OCI-LY7 (cell line): ENCODE measurements around the gene TAOK3.

Experiments used
- CTCF ChIP-seq: fragments of 200-600 bp; sonication (generic); conservative IDR thresholded peaks from 2 replicates; pipeline ENCODE4 v1.5.1; 2014; ENCODE audit warnings: mild to moderate bottlenecking, antibody characterized with exemption, low read length, moderate library complexity, mixed read lengths
- EZH2phosphoT487 ChIP-seq: fragments of 200-600 bp; sonication (generic); IDR thresholded peaks from 2 replicates; pipeline ENCODE4 v1.6.1; 2018; ENCODE audit warnings: low read depth, borderline replicate concordance, mild to moderate bottlenecking, mixed run types, antibody characterized with exemption, low read length, moderate library complexity, mixed read lengths

- no peak for TF ChIP-seq EZH2phosphoT487
- TF ChIP-seq CTCF: no peak
Observed at GRCh38 chr12:118402251-118402650, 29.5 kb upstream of the TAOK3 start.
